OCI-LY3 (cell line): ENCODE results near the gene PHKA1.

ENCODE experiments used
- H2AFZ ChIP-seq: fragments of 200-600, 300-600 bp; shearing (Covaris generic); 2 replicates; pipeline ENCODE4 v1.6.0; 2014; ENCODE audit warnings: antibody characterized with exemption, low read depth, low read length
- H3K27ac ChIP-seq: fragments of 200-600, 300-600 bp; sonication (generic); 2 replicates; pipeline ENCODE4 v1.5.1; 2014; ENCODE audit warnings: mild to moderate bottlenecking, low read length, moderate library complexity, mixed read lengths
- H3K27me3 ChIP-seq: fragments of 200-600, 300-600 bp; sonication (generic); 2 replicates; pipeline ENCODE4 v1.6.1; 2014; ENCODE audit warnings: low read depth, low read length, mixed read lengths
- H3K36me3 ChIP-seq: fragments of 200-600, 300-600 bp; sonication (generic); replicated peaks from 2 replicates; pipeline ENCODE3; 2014; ENCODE audit warnings: low read depth, low read length, mixed read lengths
- H3K4me1 ChIP-seq: fragments of 300-600, 200-600 bp; sonication (generic); 2 replicates; pipeline ENCODE4 v1.6.1; 2014; ENCODE audit warnings: low read length, mixed read lengths
- H3K4me2 ChIP-seq: fragments of 200-600, 300-600 bp; sonication (generic); 2 replicates; pipeline ENCODE4 v1.6.1; 2014; ENCODE audit warnings: low read length, mixed read lengths
- H3K4me3 ChIP-seq: fragments of 300-600, 200-600 bp; sonication (generic); 2 replicates; pipeline ENCODE4 v1.5.1; 2014; ENCODE audit warnings: antibody characterized with exemption, mild to moderate bottlenecking, low read length, moderate library complexity
- H3K79me2 ChIP-seq: fragments of 300-600, 200-600 bp; shearing (Covaris generic); 2 replicates; pipeline ENCODE4 v1.6.1; 2014; ENCODE audit warnings: mild to moderate bottlenecking, low read length, mixed read lengths
- H3K9ac ChIP-seq: fragments of 300-600, 200-600 bp; shearing (Covaris generic); 2 replicates; pipeline ENCODE4 v1.6.0; 2014; ENCODE audit warnings: mild to moderate bottlenecking, low read length, moderate library complexity
- H3K9me3 ChIP-seq: fragments of 200-600, 300-600 bp; shearing (Covaris generic); 2 replicates; pipeline ENCODE4 v1.6.1; 2014; ENCODE audit warnings: low read length, mixed read lengths; ENCODE audit not compliant: insufficient read depth
- H4K20me1 ChIP-seq: fragments of 200-600, 300-600 bp; sonication (generic); 2 replicates; pipeline ENCODE4 v1.6.1; 2016; ENCODE audit warnings: low read length, mixed read lengths; ENCODE audit not compliant: insufficient read depth
- CTCF ChIP-seq: fragments of 200-600, 300-600 bp; sonication (generic); IDR thresholded peaks from 2 replicates; pipeline ENCODE4 v1.5.1; 2014; ENCODE audit warnings: antibody characterized with exemption, low read length, low read depth
- EZH2phosphoT487 ChIP-seq: fragments of 200-600 bp; shearing (Covaris generic); IDR thresholded peaks from 2 replicates; pipeline ENCODE4 v1.6.1; 2018; ENCODE audit warnings: antibody characterized with exemption, mixed run types, low read depth

Gene PHKA1

GRCh38 chrX:72539822-72540221 lies 174.3 kb downstream of the PHKA1 start:
- Histone ChIP-seq H3K4me2 (no peak overlapping the region), H3K27ac (no peak overlapping the region), H3K9me3 (no peaks in the 10 kb centered on the region)

GRCh38 chrX:72536542-72536941 lies 177.6 kb downstream of the PHKA1 start:
- Histone ChIP-seq H4K20me1 (no peaks in the 10 kb centered on the region), H3K36me3 (no peaks in the 10 kb centered on the region)
- TF ChIP-seq EZH2phosphoT487 (no peak), CTCF (no peak)

More at GRCh38 chrX:72539822-72540221, 174.3 kb downstream of the PHKA1 start:
- no peak for TF ChIP-seq CTCF
- no peak for TF ChIP-seq EZH2phosphoT487
- no peaks in the 10 kb centered on the region for H3K79me2 ChIP-seq
- no peak overlapping the region for H3K9ac ChIP-seq
- H2AFZ ChIP-seq: no peak overlapping the region
- no peaks in the 10 kb centered on the region for H3K36me3 ChIP-seq
- H3K27me3 ChIP-seq: no peaks in the 10 kb centered on the region
- no peaks in the 10 kb centered on the region for H4K20me1 ChIP-seq
- H3K4me3 ChIP-seq: no peak overlapping the region
- H3K4me1 ChIP-seq: no peaks in the 10 kb centered on the region

GRCh38 chrX:72532366-72532765 lies 181.7 kb downstream of the PHKA1 start:
- Histone ChIP-seq H3K9me3 (no peaks in the 10 kb centered on the region), H3K36me3 (no peaks in the 10 kb centered on the region), H3K27ac (no peak overlapping the region), H3K4me1 (peaks cover 10% of the 10 kb centered on the region), H3K9ac (no peak overlapping the region), H3K27me3 (no peaks in the 10 kb centered on the region), H3K4me2 (no peak overlapping the region), H3K79me2 (no peaks in the 10 kb centered on the region), H4K20me1 (peaks cover 2% of the 10 kb centered on the region), H2AFZ (no peak overlapping the region), H3K4me3 (no peak overlapping the region)
- no peak for TF ChIP-seq EZH2phosphoT487
- no peak for TF ChIP-seq CTCF

More at GRCh38 chrX:72536542-72536941, 177.6 kb downstream of the PHKA1 start:
- Histone ChIP-seq H3K27me3 (no peaks in the 10 kb centered on the region), H2AFZ (no peak overlapping the region), H3K9ac (no peak overlapping the region), H3K4me3 (no peak overlapping the region), H3K79me2 (no peaks in the 10 kb centered on the region), H3K4me1 (no peaks in the 10 kb centered on the region), H3K4me2 (no peak overlapping the region), H3K9me3 (no peaks in the 10 kb centered on the region), H3K27ac (no peak overlapping the region)
